ENCODE measurements around the gene ZFP62. TPM values are rescaled to one million over a fixed set of nuclear protein-coding genes. Genes with fewer than 3 reads are reported as not detected.
A peak's percentile ranks its signal among the peaks of the same experiment; 100 is the strongest.

ZFP62 gene
- 10 to 100 TPM; 17.7 to 22.8 (median 20.5) TPM for total RNA-seq

DNA sequence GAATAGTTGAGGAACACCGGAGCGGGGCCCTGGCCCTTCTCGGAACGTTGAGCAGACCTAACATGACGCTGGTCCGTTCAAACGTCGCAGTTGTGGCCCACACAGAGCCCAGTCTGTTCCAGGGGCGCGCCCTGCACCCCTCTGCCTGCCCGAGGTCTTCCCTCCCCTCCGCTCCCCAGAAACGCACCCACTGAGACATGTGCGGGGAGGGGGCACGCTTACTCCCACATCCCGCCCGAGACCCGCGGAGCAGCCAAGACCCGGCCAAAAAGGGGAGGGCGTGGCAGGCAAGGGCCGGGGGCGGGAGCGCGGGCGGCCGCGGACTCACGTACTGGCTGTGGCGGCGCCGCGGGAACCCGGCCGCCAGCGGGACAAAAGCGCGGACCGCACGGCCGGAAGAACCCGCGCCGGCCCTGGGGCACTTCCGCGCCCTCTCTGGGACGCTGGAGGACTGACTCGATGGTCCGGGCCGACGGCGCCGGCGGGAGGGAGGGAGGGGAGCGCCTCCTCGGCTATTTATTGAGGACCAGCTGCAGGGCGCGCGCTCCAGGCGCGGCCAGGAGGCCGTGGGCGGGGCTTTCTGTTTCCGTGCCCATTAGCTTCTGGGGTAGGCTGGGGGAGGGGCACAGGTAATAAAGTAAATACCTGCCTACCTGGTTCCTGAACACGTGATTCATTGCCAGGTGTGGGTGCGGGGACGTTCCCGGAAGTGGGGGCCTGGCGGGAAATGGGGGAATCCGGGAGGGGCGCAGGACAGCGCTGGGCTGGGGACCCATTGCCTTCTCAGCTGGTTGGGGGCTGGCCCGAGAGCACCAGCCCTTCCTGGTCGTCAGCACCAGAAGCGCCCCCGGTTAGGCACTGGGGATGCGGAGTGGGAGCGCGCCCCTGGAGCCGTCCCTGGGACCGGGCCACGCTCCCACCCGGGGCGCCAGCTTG lies at the start of gene ZFP62:
Gene ZFP62 (minus strand): TSS at position 390 of the 936 bp plus-strand sequence. CDS start 57 bp downstream, at position 333.
- H3K9me3 ChIP-seq = no peaks in the 10 kb centered on the region
- peak; percentile 94 for DNase-seq (ENCODE audit: extremely low spot score)
- peaks cover 10 to 19% (median 14%) of the 10 kb centered on the region in 4 donors for H3K4me1 ChIP-seq
- under 1% methylated on average over 49 of the region's 84 CpGs for WGBS
- intact Hi-C loops (cut with DNase I) = loop anchor here (2.0 to 5.0 kb wide), 2 partner anchors 78 to 191 kb away; no protein-coding TSS in a partner anchor
- H3K4me3 ChIP-seq = peak within 1 kb of the TSS; percentile 72 to 98 (median 82)
- H3K36me3 ChIP-seq = peaks cover 0 to under 1% (median 0%) of the 10 kb centered on the region in 4 donors
- peak; percentile 67 to 84 for TF ChIP-seq POLR2AphosphoS5 (IDR thresholded peaks at IDR 0.05)
- TF ChIP-seq EP300 (IDR thresholded peaks at IDR 0.05) = no peak
- TF ChIP-seq, protein P1, sequence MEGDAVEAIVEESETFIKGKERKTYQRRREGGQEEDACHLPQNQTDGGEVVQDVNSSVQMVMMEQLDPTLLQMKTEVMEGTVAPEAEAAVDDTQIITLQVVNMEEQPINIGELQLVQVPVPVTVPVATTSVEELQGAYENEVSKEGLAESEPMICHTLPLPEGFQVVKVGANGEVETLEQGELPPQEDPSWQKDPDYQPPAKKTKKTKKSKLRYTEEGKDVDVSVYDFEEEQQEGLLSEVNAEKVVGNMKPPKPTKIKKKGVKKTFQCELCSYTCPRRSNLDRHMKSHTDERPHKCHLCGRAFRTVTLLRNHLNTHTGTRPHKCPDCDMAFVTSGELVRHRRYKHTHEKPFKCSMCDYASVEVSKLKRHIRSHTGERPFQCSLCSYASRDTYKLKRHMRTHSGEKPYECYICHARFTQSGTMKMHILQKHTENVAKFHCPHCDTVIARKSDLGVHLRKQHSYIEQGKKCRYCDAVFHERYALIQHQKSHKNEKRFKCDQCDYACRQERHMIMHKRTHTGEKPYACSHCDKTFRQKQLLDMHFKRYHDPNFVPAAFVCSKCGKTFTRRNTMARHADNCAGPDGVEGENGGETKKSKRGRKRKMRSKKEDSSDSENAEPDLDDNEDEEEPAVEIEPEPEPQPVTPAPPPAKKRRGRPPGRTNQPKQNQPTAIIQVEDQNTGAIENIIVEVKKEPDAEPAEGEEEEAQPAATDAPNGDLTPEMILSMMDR (IDR thresholded peaks at IDR 0.05) = peak in 2 of 3 experiments; percentile 6 to 11
- peak; percentile 28 for TF ChIP-seq POLR2A (IDR thresholded peaks at IDR 0.05; ENCODE audit: low read depth)
- no peaks in the 10 kb centered on the region for H3K27me3 ChIP-seq
- peak within 1 kb of the TSS; percentile 85 to 91 (median 88) for H3K27ac ChIP-seq (replicated peaks in 1 of 4)

DNA sequence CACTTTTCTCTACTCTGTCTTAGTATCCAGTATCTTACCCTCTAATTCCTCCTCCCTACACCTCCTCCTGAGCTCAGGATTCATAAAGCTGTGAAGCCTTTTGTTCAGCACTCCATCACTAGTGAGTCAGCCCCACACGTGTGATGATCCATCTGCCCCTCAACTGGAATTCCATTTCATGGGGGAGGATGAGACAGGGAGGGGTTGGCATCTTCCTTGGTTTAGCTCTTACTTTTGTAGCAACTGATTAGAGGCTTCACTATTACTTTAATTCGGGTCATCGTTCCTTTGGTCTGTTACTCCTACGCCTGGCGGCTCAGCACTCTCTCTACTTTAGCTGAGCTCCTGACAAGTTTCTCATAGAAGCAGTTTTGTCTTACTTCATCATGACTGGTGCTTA lies 49.7 kb upstream of the ZFP62 start:
- 76% methylated on average over 5 of the region's 5 CpGs for WGBS
- no peak for DNase-seq (ENCODE audit: extremely low spot score)
- TF ChIP-seq, protein P1 (IDR thresholded peaks at IDR 0.05) = no peak
- TF ChIP-seq EP300 (IDR thresholded peaks at IDR 0.05) = no peak
- TF ChIP-seq POLR2AphosphoS5 (IDR thresholded peaks at IDR 0.05) = no peak
- no peak for TF ChIP-seq POLR2A (IDR thresholded peaks at IDR 0.05; ENCODE audit: low read depth)
- intact Hi-C loops (cut with DNase I) = no loop called here
- Histone ChIP-seq H3K27ac (replicated peaks in 1 of 4) (no peak overlapping the region), H3K4me3 (no peak overlapping the region), H3K36me3 (no peaks in the 10 kb centered on the region), H3K27me3 (peaks cover 0 to 14% (median 0%) of the 10 kb centered on the region in 4 donors), H3K4me1 (peaks cover 0 to 7% (median 0%) of the 10 kb centered on the region in 4 donors), H3K9me3 (no peaks in the 10 kb centered on the region)

DNA sequence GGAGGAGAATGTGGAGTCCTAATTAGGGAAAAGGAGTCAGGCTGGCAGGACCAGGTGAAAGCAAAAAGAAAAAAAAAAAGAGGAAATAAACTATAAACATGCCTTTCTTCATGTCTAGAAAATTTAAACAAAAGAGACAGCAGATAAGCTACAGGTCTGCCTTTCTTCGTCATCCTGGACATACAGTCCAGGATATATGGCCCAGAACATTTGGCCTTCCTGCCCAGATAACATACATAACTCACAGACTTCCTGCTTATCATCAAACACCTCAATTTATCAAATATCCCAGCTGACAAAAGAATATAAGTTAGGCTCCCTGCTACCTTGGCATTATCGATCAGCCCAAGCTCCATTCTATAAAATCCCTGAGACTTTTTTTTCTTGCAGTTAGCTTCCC lies 49.1 kb upstream of the ZFP62 start:
- no peak for DNase-seq (ENCODE audit: extremely low spot score)
- intact Hi-C loops (cut with DNase I) = no loop called here

DNA sequence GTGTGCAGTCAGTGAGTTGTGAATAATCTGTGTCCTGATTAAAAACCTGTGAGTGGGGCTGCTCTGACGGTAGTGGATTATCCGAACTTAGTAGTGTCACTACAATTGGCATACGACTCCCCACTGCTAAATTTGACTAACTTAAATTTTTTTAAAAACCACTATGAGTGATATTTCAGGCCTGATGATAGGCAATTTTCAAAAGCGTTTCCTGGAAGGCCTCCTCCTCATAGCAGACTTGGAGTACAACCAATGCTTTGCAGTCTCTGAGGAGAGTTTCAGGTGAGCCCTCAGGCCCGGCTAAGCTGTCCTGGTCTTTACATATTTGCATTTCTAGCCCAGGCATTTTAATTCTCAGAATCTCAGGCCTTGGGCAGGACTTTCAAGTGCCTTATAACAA lies 48.7 kb upstream of the ZFP62 start:
- H3K9me3 ChIP-seq = no peaks in the 10 kb centered on the region
- H3K36me3 ChIP-seq = no peaks in the 10 kb centered on the region
- H3K4me3 ChIP-seq = no peak overlapping the region
- TF ChIP-seq POLR2AphosphoS5 (IDR thresholded peaks at IDR 0.05) (no peak), POLR2A (IDR thresholded peaks at IDR 0.05; ENCODE audit: low read depth) (no peak), EP300 (IDR thresholded peaks at IDR 0.05) (no peak)
- TF ChIP-seq, protein P1 (IDR thresholded peaks at IDR 0.05) = no peak
- peaks cover 0 to 14% (median 0%) of the 10 kb centered on the region in 4 donors for H3K27me3 ChIP-seq
- no peak for DNase-seq (ENCODE audit: extremely low spot score)
- peaks cover 0 to 7% (median 0%) of the 10 kb centered on the region in 4 donors for H3K4me1 ChIP-seq
- intact Hi-C loops (cut with DNase I) = no loop called here
- no peak overlapping the region for H3K27ac ChIP-seq (replicated peaks in 1 of 4)
- WGBS = 60% methylated on average over 5 of the region's 5 CpGs

More for the DNA sequence above, 49.1 kb upstream of the ZFP62 start:
- Histone ChIP-seq H3K27me3 (peaks cover 0 to 14% (median 0%) of the 10 kb centered on the region in 4 donors), H3K9me3 (no peaks in the 10 kb centered on the region), H3K4me3 (no peak overlapping the region), H3K27ac (replicated peaks in 1 of 4) (no peak overlapping the region), H3K36me3 (no peaks in the 10 kb centered on the region), H3K4me1 (peaks cover 0 to 7% (median 0%) of the 10 kb centered on the region in 4 donors)
- TF ChIP-seq, protein P1 (IDR thresholded peaks at IDR 0.05) = no peak
- no peak for TF ChIP-seq EP300 (IDR thresholded peaks at IDR 0.05)
- TF ChIP-seq POLR2AphosphoS5 (IDR thresholded peaks at IDR 0.05) = no peak
- no peak for TF ChIP-seq POLR2A (IDR thresholded peaks at IDR 0.05; ENCODE audit: low read depth)
- 44% methylated on average over 2 of the region's 2 CpGs for WGBS
